GM10847 (cell line): ENCODE data around the gene SLC38A8.

ENCODE experiments used
- POLR2A ChIP-seq: IDR thresholded peaks from 2 replicates; pipeline ENCODE4 v1.6.1; 2011; ENCODE audit not compliant: insufficient read length; ENCODE audit errors: extremely low read depth

The SLC38A8 gene

GRCh38 chr16:84042308-84042878 lies at the start of gene SLC38A8:
SLC38A8 (minus strand) TSS chr16:84042795; CDS start chr16:84042157, 638 bp downstream.
- TF ChIP-seq POLR2A: no peak

GRCh38 chr16:84091460-84091859 lies 48.9 kb upstream of the SLC38A8 start:
- no peak for TF ChIP-seq POLR2A

- TF ChIP-seq POLR2A: no peak
Measured at GRCh38 chr16:84090211-84090610, 47.6 kb upstream of the SLC38A8 start.

- no peak for TF ChIP-seq POLR2A
Measured at GRCh38 chr16:84088695-84089395, 46.2 kb upstream of the SLC38A8 start.

GRCh38 chr16:84087466-84088151 lies 45.0 kb upstream of the SLC38A8 start:
- no peak for TF ChIP-seq POLR2A

- no peak for TF ChIP-seq POLR2A
Measured at GRCh38 chr16:84087001-84087400, 44.4 kb upstream of the SLC38A8 start.

- no peak for TF ChIP-seq POLR2A
Measured at GRCh38 chr16:84086341-84086740, 43.7 kb upstream of the SLC38A8 start.

- TF ChIP-seq POLR2A: no peak
Measured at GRCh38 chr16:84085773-84086172, 43.2 kb upstream of the SLC38A8 start.

GRCh38 chr16:84085271-84085667 lies 42.7 kb upstream of the SLC38A8 start:
- TF ChIP-seq POLR2A: no peak

- no peak for TF ChIP-seq POLR2A
Measured at GRCh38 chr16:84084570-84085270, 42.1 kb upstream of the SLC38A8 start.

- no peak for TF ChIP-seq POLR2A
Measured at GRCh38 chr16:84082835-84083569, 40.4 kb upstream of the SLC38A8 start.

- no peak for TF ChIP-seq POLR2A
Measured at GRCh38 chr16:84082110-84082509, 39.5 kb upstream of the SLC38A8 start.

GRCh38 chr16:84081446-84081989 lies 38.9 kb upstream of the SLC38A8 start:
- no peak for TF ChIP-seq POLR2A

- no peak for TF ChIP-seq POLR2A
Measured at GRCh38 chr16:84080813-84081212, 38.2 kb upstream of the SLC38A8 start.

GRCh38 chr16:84080378-84080777 lies 37.8 kb upstream of the SLC38A8 start:
- no peak for TF ChIP-seq POLR2A

- TF ChIP-seq POLR2A: no peak
Measured at GRCh38 chr16:84079664-84080063, 37.1 kb upstream of the SLC38A8 start.
